GM10266 (cell line): Measurements from ENCODE around the gene TANK.

Experiments used
- DNase-seq: peaks from one replicate; pipeline ENCODE4 v3.0.0; 2012; ENCODE audit errors: extremely low spot score
- TF ChIP-seq, protein P1 (sequence below): IDR thresholded peaks from 2 replicates; pipeline ENCODE4 v1.5.1; 2012; ENCODE audit warnings: mild to moderate bottlenecking, low read depth; ENCODE audit not compliant: control insufficient read depth, insufficient read depth; ENCODE audit errors: missing control alignments

The TANK gene

DNA sequence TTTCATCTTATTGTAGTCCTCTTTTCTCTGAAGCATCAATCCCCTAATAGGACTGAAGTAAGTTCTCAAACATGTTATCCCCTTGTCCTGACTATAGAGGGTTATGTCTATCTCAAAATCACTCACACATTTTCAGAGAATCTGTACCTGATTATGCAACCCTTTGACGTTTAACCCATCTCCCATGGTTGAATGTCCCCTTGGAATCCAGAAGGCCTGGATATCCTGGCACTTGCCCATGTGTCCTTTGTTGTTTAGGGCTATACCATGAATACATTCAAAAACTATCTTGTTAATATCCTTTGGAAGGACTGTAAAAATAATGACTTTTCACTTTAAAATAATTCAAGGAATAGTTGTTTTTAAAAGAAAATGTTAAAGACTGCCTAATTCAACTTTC lies 81.7 kb downstream of the TANK start:
- TF ChIP-seq, protein P1, sequence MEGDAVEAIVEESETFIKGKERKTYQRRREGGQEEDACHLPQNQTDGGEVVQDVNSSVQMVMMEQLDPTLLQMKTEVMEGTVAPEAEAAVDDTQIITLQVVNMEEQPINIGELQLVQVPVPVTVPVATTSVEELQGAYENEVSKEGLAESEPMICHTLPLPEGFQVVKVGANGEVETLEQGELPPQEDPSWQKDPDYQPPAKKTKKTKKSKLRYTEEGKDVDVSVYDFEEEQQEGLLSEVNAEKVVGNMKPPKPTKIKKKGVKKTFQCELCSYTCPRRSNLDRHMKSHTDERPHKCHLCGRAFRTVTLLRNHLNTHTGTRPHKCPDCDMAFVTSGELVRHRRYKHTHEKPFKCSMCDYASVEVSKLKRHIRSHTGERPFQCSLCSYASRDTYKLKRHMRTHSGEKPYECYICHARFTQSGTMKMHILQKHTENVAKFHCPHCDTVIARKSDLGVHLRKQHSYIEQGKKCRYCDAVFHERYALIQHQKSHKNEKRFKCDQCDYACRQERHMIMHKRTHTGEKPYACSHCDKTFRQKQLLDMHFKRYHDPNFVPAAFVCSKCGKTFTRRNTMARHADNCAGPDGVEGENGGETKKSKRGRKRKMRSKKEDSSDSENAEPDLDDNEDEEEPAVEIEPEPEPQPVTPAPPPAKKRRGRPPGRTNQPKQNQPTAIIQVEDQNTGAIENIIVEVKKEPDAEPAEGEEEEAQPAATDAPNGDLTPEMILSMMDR, result no peak

DNA sequence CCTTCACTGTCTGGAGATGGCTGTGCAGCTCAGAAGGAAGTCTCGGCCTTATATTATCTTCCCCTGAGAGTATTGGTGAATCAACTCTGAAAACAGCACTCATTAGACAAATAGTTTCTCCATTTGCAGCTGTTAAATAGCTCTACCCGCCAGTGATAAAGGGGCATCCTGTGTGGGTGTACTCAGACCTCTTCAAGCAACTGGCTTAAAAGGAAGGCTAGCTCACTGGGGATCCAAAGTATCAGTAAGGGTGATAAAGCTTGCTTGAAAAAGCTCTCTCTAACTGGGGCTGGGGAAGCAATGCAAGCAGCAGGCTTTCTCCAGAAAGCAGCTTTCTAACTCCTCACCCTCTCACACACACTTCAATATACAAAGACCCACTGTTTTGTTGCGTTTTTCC lies 83.1 kb downstream of the TANK start:
- peak; percentile 46 for DNase-seq
- TF ChIP-seq, protein P1, result no peak

More for the DNA sequence above, 81.7 kb downstream of the TANK start:
- no peak for DNase-seq

DNA sequence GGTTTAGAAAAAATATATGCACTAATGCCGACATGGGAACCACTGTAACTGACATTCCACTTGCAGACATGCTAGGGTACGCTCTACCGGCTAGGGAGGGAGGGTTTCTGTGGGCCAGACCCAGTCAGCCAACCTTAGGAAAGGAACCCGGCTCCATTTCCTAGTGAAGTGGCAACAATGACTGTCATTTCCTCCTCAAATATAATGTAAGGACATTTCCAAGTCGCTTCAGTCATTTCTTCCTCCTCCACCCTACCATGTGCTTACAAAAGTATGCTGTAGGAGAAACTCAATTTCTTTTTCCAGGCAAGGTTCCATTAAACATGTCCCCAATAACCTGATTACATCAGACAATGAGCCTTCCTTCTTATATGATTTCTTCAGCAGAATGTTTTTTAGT lies 83.7 kb downstream of the TANK start:
- DNase-seq, result peak; percentile 33

DNA sequence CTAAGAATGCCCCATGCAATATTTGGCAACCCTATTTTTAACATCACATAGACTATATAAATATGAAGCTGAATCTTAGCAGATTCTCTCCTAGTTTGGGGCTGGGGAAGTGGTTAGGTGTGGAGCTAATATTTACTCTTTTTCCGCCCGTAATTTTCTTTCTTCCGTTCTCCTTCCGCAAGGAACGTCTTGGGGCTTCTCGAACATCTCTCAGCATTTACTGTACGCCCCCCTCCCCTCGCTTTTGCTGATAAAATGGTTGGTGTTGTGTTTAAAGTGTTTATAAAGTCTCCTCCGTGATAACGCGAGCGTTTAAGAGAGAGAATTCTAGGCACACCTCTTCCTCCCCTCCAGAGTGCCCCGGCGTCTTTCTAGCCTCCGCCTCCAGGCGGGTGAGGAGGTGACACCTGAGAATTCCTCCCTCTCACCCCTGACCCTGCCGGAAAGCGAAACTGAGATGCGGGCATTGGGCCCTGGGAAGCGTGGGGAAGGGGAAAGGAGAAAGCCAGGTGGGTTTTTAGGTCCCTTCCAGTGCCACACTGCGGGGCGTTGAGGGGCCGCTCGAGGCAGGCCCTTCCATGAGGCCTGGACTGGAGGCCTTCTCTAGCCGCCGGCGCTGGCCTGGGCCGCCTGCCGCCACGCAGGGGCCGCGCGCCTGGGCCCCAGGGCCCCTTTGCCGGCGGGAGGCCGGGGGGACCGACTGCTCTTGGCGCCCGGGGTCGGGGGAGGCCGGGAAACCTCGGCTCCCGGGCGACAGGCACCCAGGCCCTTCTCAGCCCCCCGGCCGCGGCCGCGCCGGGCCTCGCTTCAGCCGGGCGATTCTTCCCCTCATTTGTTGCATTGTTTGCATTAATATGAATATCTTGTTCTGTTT lies 84.4 kb downstream of the TANK start:
- DNase-seq, result peak; percentile 80

More for the DNA sequence above, 83.7 kb downstream of the TANK start:
- TF ChIP-seq, protein P1, result no peak

DNA sequence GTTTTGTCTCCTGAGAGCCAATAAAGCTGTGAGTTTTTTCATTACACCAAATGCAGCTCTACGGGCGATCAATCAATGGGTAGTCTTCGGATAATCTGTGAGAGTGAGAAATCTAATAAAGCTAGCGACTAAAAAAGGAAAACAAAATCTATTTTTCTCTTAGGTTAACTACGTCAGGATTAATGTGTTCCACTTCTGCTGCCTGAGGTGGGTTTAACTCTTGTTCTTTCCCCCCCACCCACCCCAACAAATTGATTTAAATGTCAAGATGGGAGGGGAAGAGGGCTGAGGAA lies 85.0 kb downstream of the TANK start:
- TF ChIP-seq, protein P1, result no peak

DNA sequence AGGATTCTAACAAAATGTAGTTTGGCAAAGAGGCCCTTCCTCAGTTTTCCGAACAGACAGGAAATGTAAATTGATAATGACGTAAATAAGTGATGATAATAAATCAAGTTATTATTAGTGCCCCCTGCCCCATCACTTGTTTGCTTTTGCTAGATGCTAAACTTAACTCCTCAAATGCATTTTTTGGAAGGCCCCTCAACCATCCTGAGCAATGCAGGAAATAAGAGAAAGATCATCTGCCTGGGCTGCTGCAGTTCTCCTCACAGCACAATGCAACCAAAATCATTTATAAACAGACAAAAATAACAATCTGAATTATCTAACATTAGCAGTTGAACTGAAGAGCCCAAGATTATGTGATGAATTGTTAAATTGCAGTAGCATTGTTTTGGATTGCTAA lies 85.4 kb downstream of the TANK start:
- TF ChIP-seq, protein P1, result no peak
- no peak for DNase-seq

More for the DNA sequence above, 85.0 kb downstream of the TANK start:
- no peak for DNase-seq

DNA sequence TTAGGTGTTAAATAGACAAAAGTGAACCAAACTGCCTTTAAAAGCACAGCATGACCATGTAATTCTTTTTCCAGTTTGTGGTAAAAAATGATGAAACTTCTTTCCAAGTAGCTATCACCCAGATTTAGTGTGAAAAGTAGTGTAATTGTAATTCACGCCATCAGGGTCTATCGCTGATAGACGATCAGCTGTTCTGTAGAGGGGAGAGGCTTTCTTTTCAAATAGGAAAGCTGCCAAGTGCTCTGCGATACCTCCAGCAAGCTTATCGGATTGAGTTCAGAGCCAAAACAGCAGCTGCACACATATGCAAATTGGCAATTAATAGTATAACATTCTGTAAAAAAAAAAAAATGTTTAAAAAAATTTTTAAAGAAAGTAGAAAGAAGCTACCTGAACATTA lies 86.1 kb downstream of the TANK start:
- no peak for DNase-seq

More for the DNA sequence above, 86.1 kb downstream of the TANK start:
- TF ChIP-seq, protein P1, result no peak
